HG03378 (cell line): Measurements from ENCODE around the gene ISOC2.

Source experiments
- ATAC-seq: cut with Tn5 transposase; IDR thresholded peaks from one replicate; pipeline ENCODE4 v1.9.1; 2021; ENCODE audit warnings: mild to moderate bottlenecking, moderate library complexity; ENCODE audit not compliant: unreplicated experiment

ISOC2 gene

DNA sequence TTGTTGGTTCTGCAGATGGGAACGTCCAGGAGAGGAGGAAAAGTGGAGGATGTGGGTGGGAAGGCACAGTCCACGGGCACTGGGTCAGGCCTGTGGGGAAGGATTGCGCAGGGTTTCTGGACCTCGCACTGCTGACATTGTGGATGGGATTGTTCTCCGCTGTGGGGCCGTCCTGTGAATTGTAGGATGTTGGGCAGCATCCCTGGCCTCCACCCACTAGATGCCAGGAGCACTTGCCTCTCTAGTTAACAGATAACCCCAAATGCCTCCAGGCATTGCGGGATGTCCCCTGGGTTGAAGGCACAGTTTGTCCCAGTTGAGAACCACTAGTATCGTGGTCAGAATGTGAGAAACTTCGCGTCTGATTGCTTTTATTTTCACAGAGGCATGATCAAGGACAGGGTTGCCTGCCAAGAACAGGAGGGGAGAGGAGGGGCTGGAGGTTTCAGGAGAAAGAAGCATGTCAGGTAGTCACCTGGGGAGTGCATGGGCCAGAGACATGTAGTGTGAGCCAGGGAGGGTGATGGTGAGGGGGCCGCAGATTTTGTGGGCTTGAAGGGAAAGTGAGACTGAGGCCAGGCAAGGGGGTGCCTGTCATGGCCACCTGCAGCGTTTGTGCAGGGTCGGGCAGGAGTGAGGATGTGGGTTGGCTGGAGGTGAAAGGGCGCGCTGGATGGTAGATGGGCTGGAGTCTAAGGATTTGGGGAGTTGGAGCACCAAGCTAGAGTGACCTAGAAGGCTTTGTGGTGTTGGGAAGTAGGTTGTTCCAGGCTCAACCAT is 18.2 kb upstream of the ISOC2 start:
- no peak for ATAC-seq

DNA sequence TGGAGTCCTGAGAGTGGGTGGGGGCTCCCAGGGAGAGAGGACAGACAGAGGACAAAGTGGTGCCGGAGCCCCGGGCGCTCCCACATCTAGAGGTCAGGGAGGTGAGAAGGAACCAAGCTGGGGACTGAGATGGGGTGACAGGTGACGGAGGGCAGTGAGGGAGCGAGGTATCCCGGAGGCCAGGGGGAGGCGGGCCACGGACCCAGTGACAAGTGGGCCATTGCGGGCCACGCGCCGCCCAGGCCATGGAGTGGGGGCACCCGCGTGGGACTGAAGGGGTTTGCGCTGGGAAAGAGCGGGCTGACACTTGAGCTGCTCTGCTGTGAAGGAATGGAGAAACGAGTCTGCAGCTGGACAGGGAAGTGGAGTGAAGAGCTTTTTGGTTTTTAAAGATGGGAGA is 17.6 kb upstream of the ISOC2 start:
- no peak for ATAC-seq

GRCh38 chr19:55478364-55478763 is 16.9 kb upstream of the ISOC2 start:
- no peak for ATAC-seq

DNA sequence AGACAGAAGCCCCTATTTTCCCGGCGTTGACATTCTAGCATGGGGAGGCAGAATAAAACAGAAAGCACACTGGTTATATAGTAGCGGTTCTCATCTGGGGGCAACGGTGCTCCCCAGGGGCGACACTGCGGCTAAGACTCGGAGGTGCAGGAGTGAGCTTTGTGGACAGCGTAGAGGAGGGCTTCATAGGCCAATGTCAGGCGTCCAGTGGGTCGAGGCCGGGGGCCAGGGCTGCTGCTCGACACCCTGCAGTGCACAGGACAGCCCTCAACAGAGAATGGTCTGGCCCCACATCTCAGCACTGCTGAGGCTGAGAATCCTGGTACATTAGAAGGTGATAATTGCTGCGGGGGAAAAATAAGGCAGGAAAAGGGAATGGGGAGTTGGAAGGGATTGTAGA is 16.5 kb upstream of the ISOC2 start:
- ATAC-seq: no peak

DNA sequence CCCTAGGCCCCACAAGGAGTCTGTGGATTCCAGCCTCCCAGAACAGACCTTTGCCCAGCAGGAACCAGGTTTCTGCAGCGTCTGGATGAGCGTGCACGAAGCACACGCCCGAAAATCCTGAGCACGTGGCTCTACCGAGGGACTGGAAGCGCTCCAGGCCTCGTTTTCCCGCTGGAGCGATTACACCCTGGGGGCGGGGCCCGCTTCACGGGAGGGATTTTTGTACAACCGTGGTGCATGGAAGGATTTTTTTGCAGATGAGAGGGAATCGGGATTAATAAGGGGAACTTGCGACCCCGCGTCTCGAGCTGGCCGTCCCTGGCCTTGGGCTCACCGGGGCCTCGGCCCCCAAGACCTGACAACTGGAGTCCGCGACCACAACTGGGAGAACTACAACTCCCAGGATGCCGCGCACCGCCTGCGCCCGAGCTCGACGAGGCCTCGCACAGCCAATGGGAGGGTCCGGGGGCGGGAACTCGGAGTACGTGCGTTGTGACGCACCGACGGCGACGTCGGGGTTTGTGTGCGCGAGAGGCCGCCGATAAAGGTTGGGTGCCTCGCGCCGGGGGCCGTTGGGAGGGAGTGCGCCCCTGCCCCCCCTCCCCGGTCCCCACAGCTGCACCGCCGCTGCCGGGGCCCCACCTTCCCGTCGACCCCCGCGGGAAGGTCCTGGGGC is 14.8 kb upstream of the ISOC2 start, which contains the start of gene ZNF628:
Gene ZNF628, plus strand, starts transcription at position 518 of the 676 bp plus-strand sequence. CDS start 3,294 bp downstream, outside the sequence.
- ATAC-seq: peak; percentile 74

GRCh38 chr19:55474269-55475265 is 13.1 kb upstream of the ISOC2 start:
- no peak for ATAC-seq

DNA sequence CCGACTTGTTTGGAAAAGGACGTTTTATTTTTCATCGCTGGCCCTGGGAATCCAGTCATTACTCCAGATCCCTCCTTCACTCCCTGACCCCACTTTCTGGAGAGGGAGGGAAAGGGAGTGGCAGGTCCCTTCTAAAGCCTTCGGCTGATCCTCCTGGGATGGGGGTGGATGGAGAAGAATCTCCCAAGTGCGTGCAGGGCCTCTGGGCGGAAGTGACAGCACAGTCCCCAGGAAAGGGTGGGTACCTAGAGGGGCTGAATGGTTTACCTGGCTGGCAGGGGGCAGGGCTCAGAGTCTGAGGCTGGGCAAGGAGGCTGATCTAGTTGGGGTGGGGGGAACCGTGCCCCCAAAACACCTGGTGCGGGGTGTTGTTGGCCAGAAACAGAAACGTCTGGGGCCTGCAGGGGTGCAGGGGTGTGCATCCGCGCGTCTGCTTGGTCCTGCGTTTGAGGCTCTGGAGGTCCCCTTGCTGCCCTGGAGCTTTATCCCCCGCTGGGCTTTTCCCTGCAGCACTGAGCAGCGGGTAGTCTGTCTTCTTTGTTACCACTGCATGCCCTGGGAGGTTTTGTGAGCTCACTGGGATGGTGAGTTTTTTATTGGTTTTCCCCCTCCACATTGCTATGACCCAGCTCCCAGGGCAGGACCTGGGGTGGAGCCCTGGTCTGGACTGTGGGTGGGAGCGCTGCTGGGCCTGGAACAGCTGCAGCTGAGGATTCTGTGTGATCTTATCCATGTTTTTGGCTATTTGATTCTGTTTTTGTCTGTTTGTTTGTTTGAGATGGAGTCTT is 12.0 kb upstream of the ISOC2 start:
- no peak for ATAC-seq

DNA sequence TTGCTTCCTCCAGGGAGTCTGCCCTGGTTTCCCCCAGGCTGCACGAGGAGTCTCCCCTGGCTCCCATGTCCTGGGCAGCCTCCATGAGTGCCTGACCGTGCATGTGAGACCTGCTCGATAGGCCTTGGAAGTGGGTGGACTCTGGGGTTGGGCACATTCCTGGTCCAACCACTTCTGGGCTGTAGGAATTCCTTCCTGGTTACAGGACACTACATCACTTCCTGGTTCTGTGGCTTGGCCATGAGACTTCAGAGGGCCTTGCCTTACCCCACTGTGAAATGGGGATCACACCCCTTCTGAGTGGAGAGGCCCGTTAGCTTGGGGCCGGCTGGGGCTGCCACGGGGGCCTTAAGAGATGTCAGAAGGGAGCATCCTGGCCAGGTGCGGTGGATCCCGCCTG is 11.0 kb upstream of the ISOC2 start:
- no peak for ATAC-seq

DNA sequence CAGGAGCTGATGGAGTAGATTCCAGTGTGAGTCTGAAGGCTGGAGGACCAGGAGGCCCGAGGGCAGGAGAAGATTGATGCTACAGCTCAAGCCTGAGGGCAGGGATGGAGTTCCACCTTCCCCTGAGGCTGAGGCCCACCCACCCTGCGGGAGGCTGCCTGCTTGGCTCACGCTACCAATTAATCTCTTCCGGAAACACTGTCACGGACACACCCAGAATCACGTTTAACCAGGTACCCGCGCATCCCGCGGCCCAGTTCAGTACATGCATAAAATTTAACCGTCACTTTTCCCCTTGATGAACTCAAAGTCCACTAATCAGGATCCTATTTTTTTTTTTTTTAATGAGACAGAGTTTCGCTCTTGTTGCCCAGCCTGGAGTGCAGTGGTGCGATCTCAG is 9.8 kb upstream of the ISOC2 start:
- ATAC-seq: no peak

GRCh38 chr19:55468054-55468393 is 6.6 kb upstream of the ISOC2 start:
- no peak for ATAC-seq

DNA sequence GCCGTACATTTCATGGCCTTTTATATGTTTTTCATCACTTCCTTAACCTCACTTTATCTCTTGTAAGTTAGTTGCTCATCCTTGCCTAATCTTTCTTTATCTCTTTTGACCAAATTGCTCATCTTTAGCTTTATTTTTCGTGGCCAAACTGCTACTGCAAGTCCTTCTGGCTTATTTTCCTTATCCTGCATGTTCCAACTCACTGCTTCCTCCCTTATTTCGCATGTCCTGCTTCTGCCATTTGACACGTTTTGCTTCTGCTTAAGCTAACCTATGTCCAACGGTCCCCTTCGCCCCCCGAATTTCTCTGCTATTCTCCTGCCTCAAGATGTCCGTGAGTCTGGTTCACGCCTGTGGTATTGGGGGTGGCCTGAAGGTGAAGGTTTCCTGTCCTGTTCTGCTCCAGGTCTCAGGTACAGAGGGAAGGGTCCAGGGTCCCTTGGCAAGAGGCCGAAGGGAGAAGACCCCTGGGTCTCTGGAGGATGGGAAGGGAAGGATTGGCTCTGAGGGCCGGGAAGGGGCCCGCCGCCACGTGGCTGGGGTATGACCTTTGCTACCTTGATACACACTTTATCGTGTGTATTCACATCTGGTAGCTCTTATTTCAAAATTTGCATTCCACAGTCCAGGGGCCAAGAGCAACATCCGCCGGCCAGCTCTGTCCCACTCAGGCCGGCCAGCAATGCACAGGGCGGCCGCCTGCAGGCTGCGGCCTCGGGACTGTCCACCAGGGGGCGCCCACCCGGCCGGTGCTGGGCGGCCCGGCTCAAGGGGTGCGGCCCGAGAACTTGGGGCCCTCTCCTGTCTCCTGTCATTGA is 6.0 kb upstream of the ISOC2 start:
- ATAC-seq: no peak

GRCh38 chr19:55466241-55466614 is 4.8 kb upstream of the ISOC2 start:
- no peak for ATAC-seq

DNA sequence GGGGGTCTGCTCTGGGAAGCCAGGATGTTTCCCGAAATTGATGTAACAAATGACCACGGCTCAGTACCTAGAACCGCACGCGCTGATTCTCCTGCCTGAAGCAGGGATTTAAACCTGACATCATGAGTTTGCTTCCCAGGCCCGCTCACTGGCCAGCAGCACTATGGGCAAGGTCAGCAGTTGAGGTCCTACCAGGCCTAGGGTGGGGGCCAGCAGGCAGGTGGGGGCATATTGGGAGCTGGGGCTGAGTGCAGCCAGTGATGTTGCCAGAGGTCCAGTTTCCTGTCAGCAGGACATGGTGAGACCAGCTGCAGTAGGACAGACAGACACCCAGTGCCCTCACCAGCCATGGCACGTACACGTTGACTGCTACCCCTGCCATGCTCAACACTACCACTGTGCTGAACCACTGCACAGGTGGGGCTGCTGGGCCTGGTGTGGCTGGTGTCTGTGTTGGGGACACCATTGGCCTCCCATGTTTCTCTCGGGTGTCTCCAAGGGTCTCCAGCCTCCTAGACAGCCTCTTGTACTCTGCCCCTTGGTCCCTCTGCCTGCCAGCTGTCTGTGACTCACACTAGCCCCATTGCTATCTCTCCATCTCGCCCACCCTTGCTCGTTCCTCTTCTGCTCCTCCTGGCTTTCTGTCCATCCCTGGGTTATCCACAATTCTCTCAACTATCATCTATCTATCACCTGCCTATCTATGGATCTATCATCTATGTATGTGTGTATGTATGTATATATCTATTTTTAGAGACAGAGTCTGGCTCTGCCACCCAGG is 4.2 kb upstream of the ISOC2 start:
- no peak for ATAC-seq

DNA sequence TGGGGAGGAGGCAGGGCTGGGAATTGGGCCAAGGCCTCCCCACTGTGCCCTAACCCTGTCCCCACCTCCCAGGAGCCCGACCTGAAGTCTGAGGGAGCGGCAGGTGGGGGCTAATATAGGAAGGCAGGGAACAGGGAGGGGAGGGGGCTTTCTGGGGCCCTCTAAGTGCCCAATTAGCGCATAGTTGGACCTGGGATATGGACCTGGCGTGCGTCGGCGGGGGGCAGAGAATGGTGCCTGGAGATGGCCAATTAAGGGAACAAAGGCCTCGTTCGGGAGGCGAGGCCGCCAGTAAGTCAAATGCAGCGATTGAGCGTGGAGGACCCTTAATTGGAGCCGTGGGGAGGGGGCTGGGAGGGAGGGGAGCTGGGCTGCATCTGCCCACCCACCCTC is 3.2 kb upstream of the ISOC2 start, which contains the start of gene C19orf85:
Gene C19orf85, minus strand, starts transcription at position 90 of the 393 bp plus-strand sequence. CDS start 197 bp downstream, outside the sequence.
- no peak for ATAC-seq

- ATAC-seq: no peak
These were observed 2.7 kb upstream of the ISOC2 start for GRCh38 chr19:55464039-55464661.

DNA sequence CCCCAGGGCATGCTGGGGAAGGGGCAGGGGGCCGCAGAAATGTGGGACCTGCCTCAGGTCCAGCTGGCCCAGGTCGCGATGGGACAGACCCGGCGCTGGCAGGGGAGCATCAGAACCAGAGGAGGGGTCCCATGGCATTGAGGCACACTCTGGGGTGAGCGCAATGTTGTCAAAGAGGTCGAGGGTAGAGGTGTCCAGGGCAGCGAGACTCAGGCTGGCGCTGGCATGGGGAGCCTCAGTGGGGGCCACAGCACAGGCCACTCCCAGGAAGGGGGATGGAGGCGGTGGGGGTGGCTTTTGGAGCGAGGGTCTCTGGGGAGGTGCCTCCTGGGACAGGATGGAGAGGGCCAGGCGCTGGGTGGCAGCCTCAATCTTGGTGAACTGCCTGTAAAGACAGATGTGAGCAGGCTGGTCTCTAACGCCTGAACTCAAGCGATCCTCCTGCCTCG is 2.2 kb upstream of the ISOC2 start:
- no peak for ATAC-seq

GRCh38 chr19:55462722-55463121 is 1.3 kb upstream of the ISOC2 start:
- no peak for ATAC-seq

- no peak for ATAC-seq
These were observed 658 bp upstream of the ISOC2 start for GRCh38 chr19:55461974-55462626.
